GM18858 (cell line): ENCODE data around the gene FARSA.
"Not testable (repeated sequence)": the region's sequence is repeated elsewhere in the genome, so short reads cannot be mapped to it uniquely, and the experiment has no call there.

Experiments
- ATAC-seq: cut with Tn5 transposase; IDR thresholded peaks from one replicate; pipeline ENCODE4 v1.9.1; 2021; ENCODE audit not compliant: unreplicated experiment

FARSA gene

GRCh38 chr19:12891553-12892021 lies 41.9 kb downstream of the FARSA start:
- ATAC-seq: no peak

- ATAC-seq: peak; percentile 70
These were observed 42.5 kb downstream of the FARSA start, which contains the start of gene GCDH for GRCh38 chr19:12890787-12891552. GCDH (plus strand) TSS chr19:12891160; CDS start chr19:12891305, 145 bp downstream.

GRCh38 chr19:12890299-12890786 lies 43.2 kb downstream of the FARSA start:
- not testable (repeated sequence) for ATAC-seq

- no peak for ATAC-seq
These were observed 45.4 kb downstream of the FARSA start for GRCh38 chr19:12888006-12888603.

GRCh38 chr19:12886969-12887747 lies 46.4 kb downstream of the FARSA start, which contains the start of gene KLF1:
KLF1 (minus strand) TSS chr19:12887201; CDS start chr19:12887140, 61 bp downstream.
- no peak for ATAC-seq

- no peak for ATAC-seq
These were observed 46.9 kb downstream of the FARSA start for GRCh38 chr19:12886651-12886968.

- ATAC-seq: no peak
These were observed 47.5 kb downstream of the FARSA start for GRCh38 chr19:12885749-12886650.

GRCh38 chr19:12884926-12885748 lies 48.4 kb downstream of the FARSA start:
- no peak for ATAC-seq

- ATAC-seq: no peak
These were observed 48.9 kb downstream of the FARSA start for GRCh38 chr19:12884627-12884925.

- ATAC-seq: no peak
These were observed 49.3 kb downstream of the FARSA start for GRCh38 chr19:12884202-12884601.

- no peak for ATAC-seq
These were observed 50.9 kb downstream of the FARSA start for GRCh38 chr19:12882589-12882988.

- no peak for ATAC-seq
These were observed 52.2 kb downstream of the FARSA start, which contains the start of gene DNASE2 for GRCh38 chr19:12881172-12881808. DNASE2 (minus strand) TSS chr19:12881449; CDS start chr19:12881375, 74 bp downstream.

- ATAC-seq: no peak
These were observed 52.9 kb downstream of the FARSA start for GRCh38 chr19:12880551-12881171.

- no peak for ATAC-seq
These were observed 58.4 kb downstream of the FARSA start for GRCh38 chr19:12875086-12875485.

GRCh38 chr19:12873891-12874745 lies 59.4 kb downstream of the FARSA start:
- no peak for ATAC-seq

- no peak for ATAC-seq
These were observed 60.3 kb downstream of the FARSA start for GRCh38 chr19:12872941-12873890.
